ENCODE results near the gene YOD1.

DNA sequence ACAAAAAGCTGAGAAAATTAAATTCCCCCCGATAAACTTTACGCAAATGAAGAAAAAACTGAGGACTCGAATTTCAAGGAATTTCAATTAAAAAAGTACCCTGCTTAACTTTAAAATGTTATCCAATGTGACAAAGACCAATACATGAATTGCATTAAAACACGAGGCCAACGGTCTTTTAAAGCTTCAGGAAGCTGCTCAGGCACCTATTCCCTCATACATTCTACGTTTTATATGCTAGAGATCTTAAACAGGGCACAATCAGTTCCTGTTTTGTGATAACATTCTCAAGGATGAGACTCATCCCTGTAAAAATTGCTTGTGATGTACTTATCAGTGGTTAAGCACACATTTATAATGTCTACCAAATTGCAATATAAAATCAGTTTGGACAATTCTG is 3.0 kb downstream of the YOD1 start:
- no peak for TF ChIP-seq MAX (IDR thresholded peaks at IDR 0.05)
- TF ChIP-seq REST (IDR thresholded peaks at IDR 0.05; ENCODE audit: low read depth), result no peak
- no peak for TF ChIP-seq TAF1 (IDR thresholded peaks at IDR 0.05; ENCODE audit: low read depth)
